HFFc6 (cell line): Measurements from ENCODE around the gene TTBK1. TPM values are rescaled to one million over a fixed set of nuclear protein-coding genes. Genes with fewer than 3 reads are reported as not detected.

ENCODE experiments used
- DNase-seq: peaks from one replicate; pipeline ENCODE4 v3.0.0-alpha.2; 2018
- H3K27ac Mint-ChIP-seq: 2 replicates; pipeline ENCODE4 v1.8.0; 2020; ENCODE audit warnings: mild to moderate bottlenecking, mixed read lengths
- H3K27me3 Mint-ChIP-seq: 2 replicates; pipeline ENCODE4 v1.8.0; 2021; ENCODE audit warnings: mild to moderate bottlenecking, moderate library complexity, mixed read lengths; ENCODE audit not compliant: insufficient read depth
- H3K36me3 Mint-ChIP-seq: 2 replicates; pipeline ENCODE4 v1.8.0; 2021; ENCODE audit warnings: low read depth, mixed read lengths
- H3K4me1 Mint-ChIP-seq: 2 replicates; pipeline ENCODE4 v1.8.0; 2020; ENCODE audit warnings: low read depth, mixed read lengths
- H3K4me3 Mint-ChIP-seq: 2 replicates; pipeline ENCODE4 v1.8.0; 2020; ENCODE audit warnings: mild to moderate bottlenecking, moderate library complexity, mixed read lengths
- H3K9me3 Mint-ChIP-seq: 2 replicates; pipeline ENCODE4 v1.8.0; 2020; ENCODE audit warnings: mild to moderate bottlenecking, mixed read lengths
- total RNA-seq, 6 experiments: library from RNA; stranded (reverse); fragmentation: NEBNext Ultra II Directional; extraction: Animal tissue kit (Norgen Biotek cat#: 25700); gene quantifications; 2 replicates in 1 of 6; 3 replicates in 5 of 6; pipeline ENCODE4 v1.2.3, GENCODE V29; 2021
- TF ChIP-seq, protein P1 (sequence below): fragments of 200-600 bp; sonication (generic); IDR thresholded peaks from 2 replicates; pipeline ENCODE4 v1.5.0; 2021; ENCODE audit warnings: antibody characterized with exemption, mild to moderate bottlenecking

Gene TTBK1
- total RNA-seq, 6 experiments from 2014 or later = not detected

GRCh38 chr6:43250992-43251373, 7.7 kb downstream of the TTBK1 start:
- peaks cover 37% of the 10 kb centered on the region for H3K27me3 Mint-ChIP-seq

GRCh38 chr6:43253401-43253800, 10.1 kb downstream of the TTBK1 start:
- H3K27ac Mint-ChIP-seq = no peak overlapping the region
- DNase-seq = no peak
- H3K36me3 Mint-ChIP-seq = no peaks in the 10 kb centered on the region
- peaks cover 14% of the 10 kb centered on the region for H3K4me1 Mint-ChIP-seq
- TF ChIP-seq, protein P1, sequence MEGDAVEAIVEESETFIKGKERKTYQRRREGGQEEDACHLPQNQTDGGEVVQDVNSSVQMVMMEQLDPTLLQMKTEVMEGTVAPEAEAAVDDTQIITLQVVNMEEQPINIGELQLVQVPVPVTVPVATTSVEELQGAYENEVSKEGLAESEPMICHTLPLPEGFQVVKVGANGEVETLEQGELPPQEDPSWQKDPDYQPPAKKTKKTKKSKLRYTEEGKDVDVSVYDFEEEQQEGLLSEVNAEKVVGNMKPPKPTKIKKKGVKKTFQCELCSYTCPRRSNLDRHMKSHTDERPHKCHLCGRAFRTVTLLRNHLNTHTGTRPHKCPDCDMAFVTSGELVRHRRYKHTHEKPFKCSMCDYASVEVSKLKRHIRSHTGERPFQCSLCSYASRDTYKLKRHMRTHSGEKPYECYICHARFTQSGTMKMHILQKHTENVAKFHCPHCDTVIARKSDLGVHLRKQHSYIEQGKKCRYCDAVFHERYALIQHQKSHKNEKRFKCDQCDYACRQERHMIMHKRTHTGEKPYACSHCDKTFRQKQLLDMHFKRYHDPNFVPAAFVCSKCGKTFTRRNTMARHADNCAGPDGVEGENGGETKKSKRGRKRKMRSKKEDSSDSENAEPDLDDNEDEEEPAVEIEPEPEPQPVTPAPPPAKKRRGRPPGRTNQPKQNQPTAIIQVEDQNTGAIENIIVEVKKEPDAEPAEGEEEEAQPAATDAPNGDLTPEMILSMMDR = no peak
- H3K27me3 Mint-ChIP-seq = peaks cover 27% of the 10 kb centered on the region
- H3K4me3 Mint-ChIP-seq = no peak overlapping the region
- no peaks in the 10 kb centered on the region for H3K9me3 Mint-ChIP-seq

More at GRCh38 chr6:43250992-43251373, 7.7 kb downstream of the TTBK1 start:
- no peak overlapping the region for H3K4me3 Mint-ChIP-seq
- no peaks in the 10 kb centered on the region for H3K36me3 Mint-ChIP-seq
- peaks cover 14% of the 10 kb centered on the region for H3K4me1 Mint-ChIP-seq
- TF ChIP-seq, protein P1 = no peak
- no peak for DNase-seq
- H3K9me3 Mint-ChIP-seq = no peaks in the 10 kb centered on the region
- H3K27ac Mint-ChIP-seq = no peak overlapping the region

DNA sequence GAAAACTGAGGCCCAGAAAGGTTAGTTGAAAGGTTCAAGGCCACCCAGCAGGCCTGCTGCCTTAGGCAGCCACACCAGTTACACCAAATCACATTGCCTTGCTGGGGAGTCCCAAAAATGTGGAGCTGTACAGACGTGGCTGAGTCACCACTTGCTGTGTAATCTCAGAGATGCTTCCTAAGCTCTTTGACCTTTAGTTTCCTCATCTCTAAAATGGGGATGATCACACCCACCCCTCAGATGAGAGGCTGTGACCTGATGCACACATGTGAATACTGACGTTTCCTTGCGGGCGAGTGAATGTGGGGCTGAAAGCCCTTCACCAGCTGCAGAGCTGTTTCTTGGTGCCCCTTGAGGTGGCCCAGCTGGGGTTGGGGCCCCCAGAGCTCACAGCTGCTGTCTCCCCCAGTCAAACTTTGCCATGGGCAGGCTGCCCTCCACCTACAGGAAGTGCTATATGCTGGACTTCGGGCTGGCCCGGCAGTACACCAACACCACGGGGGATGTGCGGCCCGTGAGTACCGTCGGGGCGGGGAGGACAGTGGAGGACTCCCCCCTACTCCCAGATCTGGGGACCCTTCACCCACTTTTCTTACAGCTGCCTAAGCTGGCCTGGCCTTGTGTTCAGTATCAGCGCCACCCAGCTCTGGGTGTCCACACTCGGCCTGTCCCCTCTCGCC, 11.0 kb downstream of the TTBK1 start:
- DNase-seq = peak; percentile 32
- Mint-ChIP-seq H3K4me1 (peaks cover 14% of the 10 kb centered on the region), H3K36me3 (no peaks in the 10 kb centered on the region), H3K4me3 (no peak overlapping the region), H3K27me3 (peaks cover 27% of the 10 kb centered on the region), H3K27ac (no peak overlapping the region), H3K9me3 (no peaks in the 10 kb centered on the region)
- TF ChIP-seq, protein P1 = no peak

DNA sequence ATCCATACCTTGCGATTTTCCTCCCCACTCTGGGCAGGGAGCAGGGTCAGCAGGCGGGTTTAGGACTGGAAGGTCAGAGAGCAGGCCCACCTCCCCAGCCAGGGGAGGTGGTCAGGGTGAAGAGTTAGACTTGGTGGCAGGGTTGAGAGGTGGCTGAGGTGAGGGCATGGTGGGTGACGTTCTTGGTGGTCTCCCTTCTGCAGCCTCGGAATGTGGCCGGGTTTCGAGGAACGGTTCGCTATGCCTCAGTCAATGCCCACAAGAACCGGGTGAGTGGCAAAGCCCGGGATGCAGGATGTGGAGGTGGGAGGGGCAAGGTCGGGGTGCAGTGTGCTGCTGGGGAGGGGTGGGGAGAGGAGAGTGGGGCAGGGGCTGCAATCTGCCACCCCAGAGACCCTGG, 11.6 kb downstream of the TTBK1 start:
- TF ChIP-seq, protein P1 = no peak
- Mint-ChIP-seq H3K9me3 (no peaks in the 10 kb centered on the region), H3K4me3 (no peak overlapping the region), H3K27ac (no peak overlapping the region), H3K27me3 (peaks cover 22% of the 10 kb centered on the region), H3K4me1 (peaks cover 14% of the 10 kb centered on the region), H3K36me3 (no peaks in the 10 kb centered on the region)
- no peak for DNase-seq

GRCh38 chr6:43255408-43256054, 12.2 kb downstream of the TTBK1 start:
- H3K4me1 Mint-ChIP-seq = peaks cover 14% of the 10 kb centered on the region
- DNase-seq = no peak
- no peaks in the 10 kb centered on the region for H3K36me3 Mint-ChIP-seq
- H3K9me3 Mint-ChIP-seq = no peaks in the 10 kb centered on the region
- no peak overlapping the region for H3K27ac Mint-ChIP-seq
- TF ChIP-seq, protein P1 = no peak
- H3K27me3 Mint-ChIP-seq = peaks cover 22% of the 10 kb centered on the region
- H3K4me3 Mint-ChIP-seq = no peak overlapping the region
